OCI-LY7 (cell line): ENCODE results near the gene PSMD5. TPM values are rescaled to one million over a fixed set of nuclear protein-coding genes. Genes with fewer than 3 reads are reported as not detected.

ENCODE experiments used
- BruUV-seq: library from RNA; stranded (reverse); fragments of 400-500 nt; replicated peaks from 2 replicates; lab custom pipeline; 2021; lab: Mats Ljungman, UMichigan
- CTCF ChIA-PET: fragments of 300-600 bp; sonication (Branson Sonifier 250); formaldehyde crosslinking; loops from one replicate; lab custom pipeline; 2022; ENCODE audit warnings: antibody characterized with exemption; ENCODE audit not compliant: unreplicated experiment; lab: Charles Lee
- POLR2A ChIA-PET: fragments of 300-600 bp; sonication (Branson Sonifier 250); formaldehyde crosslinking; loops from one replicate; lab custom pipeline; 2022; ENCODE audit warnings: antibody characterized with exemption; lab: Charles Lee
- DNase-seq: peaks from one replicate; pipeline ENCODE4 v3.0.0-alpha.2; 2015; ENCODE audit warnings: low spot score
- H2AFZ ChIP-seq: fragments of 200-600 bp; sonication (generic), shearing (Covaris generic); 2 replicates; pipeline ENCODE4 v1.6.1; 2014; ENCODE audit warnings: mild to moderate bottlenecking, antibody characterized with exemption, low read length, moderate library complexity
- H3K27ac ChIP-seq: fragments of 200-600 bp; sonication (generic); 2 replicates; pipeline ENCODE4 v1.5.1; 2014; ENCODE audit warnings: mixed run types, low read depth, mild to moderate bottlenecking, moderate library complexity, low read length, inconsistent platforms; ENCODE audit not compliant: poor library complexity, severe bottlenecking
- H3K36me3 ChIP-seq: fragments of 200-600 bp; sonication (generic); 2 replicates; pipeline ENCODE4 v1.6.1; 2014; ENCODE audit warnings: mild to moderate bottlenecking, antibody characterized with exemption, low read length, moderate library complexity, mixed read lengths; ENCODE audit not compliant: insufficient read depth
- H3K4me1 ChIP-seq: fragments of 200-600 bp; sonication (generic); 2 replicates; pipeline ENCODE4 v1.5.1; 2014; ENCODE audit warnings: mild to moderate bottlenecking, low read length; ENCODE audit not compliant: insufficient read depth, poor library complexity, severe bottlenecking
- H3K4me2 ChIP-seq: fragments of 200-600 bp; sonication (generic); 2 replicates; pipeline ENCODE4 v1.6.1; 2014; ENCODE audit warnings: mild to moderate bottlenecking, low read length
- H3K4me3 ChIP-seq: fragments of 200-600 bp; sonication (generic); 2 replicates; pipeline ENCODE4 v1.5.1; 2014; ENCODE audit warnings: mild to moderate bottlenecking, low read depth, low read length; ENCODE audit not compliant: poor library complexity, severe bottlenecking
- H3K79me2 ChIP-seq: fragments of 200-600 bp; sonication (generic); 2 replicates; pipeline ENCODE4 v1.6.1; 2016; ENCODE audit warnings: low read depth, mild to moderate bottlenecking, low read length, moderate library complexity, mixed read lengths; ENCODE audit not compliant: insufficient read depth
- H3K9me2 ChIP-seq: fragments of 200-600 bp; sonication (generic); 2 replicates; pipeline ENCODE4 v1.6.1; 2016; ENCODE audit warnings: mild to moderate bottlenecking, low read length, mixed read lengths; ENCODE audit not compliant: insufficient read depth
- H3K9me3 ChIP-seq: fragments of 200-600 bp; sonication (generic); 2 replicates; pipeline ENCODE4 v1.6.1; 2014; ENCODE audit warnings: mild to moderate bottlenecking, mixed run types, low read length, mixed read lengths
- H4K20me1 ChIP-seq: fragments of 200-600 bp; sonication (generic); 2 replicates; pipeline ENCODE4 v1.6.1; 2014; ENCODE audit warnings: mild to moderate bottlenecking, antibody characterized with exemption, low read length, moderate library complexity, mixed read lengths; ENCODE audit not compliant: insufficient read depth
- CTCF ChIP-seq: fragments of 200-600 bp; sonication (generic); conservative IDR thresholded peaks from 2 replicates; pipeline ENCODE4 v1.5.1; 2014; ENCODE audit warnings: mild to moderate bottlenecking, antibody characterized with exemption, low read length, moderate library complexity, mixed read lengths
- EZH2phosphoT487 ChIP-seq: fragments of 200-600 bp; sonication (generic); IDR thresholded peaks from 2 replicates; pipeline ENCODE4 v1.6.1; 2018; ENCODE audit warnings: low read depth, borderline replicate concordance, mild to moderate bottlenecking, mixed run types, antibody characterized with exemption, low read length, moderate library complexity, mixed read lengths
- intact Hi-C: fragments of 100-400 bp; cut with micrococcal nuclease; formaldehyde crosslinking; loops from one replicate; pipeline ENCODE4 v1.10.0; 2022; ENCODE audit not compliant: unreplicated experiment
- total RNA-seq, 2 experiments: library from RNA; depleted of rRNA in 1 of 2; stranded (reverse); fragments of >200 nt in 1 of 2; shearing (Covaris generic) in 1 of 2; gene quantifications; 2 replicates each; pipeline ENCODE4 v1.2.3, GENCODE V29; 2014 to 2022

The PSMD5 gene
- total RNA-seq, 2 experiments from 2014 or later, result 12.0 to 33.3 TPM

- no peak overlapping the region for H3K27ac ChIP-seq
- ChIA-PET CTCF (no interaction called here), POLR2A (interaction anchor here (1.0 kb wide), 2 partner anchors 9 kb away, joined by 4 read pairs; no protein-coding TSS in a partner anchor)
- BruUV-seq, result no TSS peak
- no peaks in the 10 kb centered on the region for H3K4me1 ChIP-seq
- no peaks in the 10 kb centered on the region for H3K9me2 ChIP-seq
- H3K9me3 ChIP-seq, result peaks cover 10% of the 10 kb centered on the region; the same call in 1 of the 2 replicates
- no peak overlapping the region for H2AFZ ChIP-seq
- intact Hi-C loops, result no loop called here
- H4K20me1 ChIP-seq, result no peaks in the 10 kb centered on the region
- H3K4me3 ChIP-seq, result no peak overlapping the region
- H3K36me3 ChIP-seq, result no peaks in the 10 kb centered on the region
- no peak for TF ChIP-seq EZH2phosphoT487
- no peak overlapping the region for H3K4me2 ChIP-seq
- no peaks in the 10 kb centered on the region for H3K79me2 ChIP-seq
- DNase-seq, result no peak
Measured at GRCh38 chr9:120801441-120801840, 41.3 kb downstream of the PSMD5 start.

GRCh38 chr9:120792898-120793765, 49.6 kb downstream of the PSMD5 start, which contains the start of gene FBXW2:
FBXW2 (minus strand) TSS chr9:120793416; CDS start chr9:120788258, 5,158 bp downstream.
- Histone ChIP-seq H3K9me2 (no peaks in the 10 kb centered on the region), H4K20me1 (peaks cover 4% of the 10 kb centered on the region; the same call in 1 of the 2 replicates), H3K9me3 (no peaks in the 10 kb centered on the region), H3K4me1 (peaks cover 35% of the 10 kb centered on the region), H3K79me2 (peaks cover 65% of the 10 kb centered on the region), H3K36me3 (peaks cover 37% of the 10 kb centered on the region), H2AFZ (peak within 1 kb of the TSS; percentile 93), H3K27ac (peak within 1 kb of the TSS; percentile 71), H3K4me3 (peak within 1 kb of the TSS; percentile 78), H3K4me2 (peak within 1 kb of the TSS; percentile 93)
- intact Hi-C loops, result loop anchor here (2.0 kb wide), 1 partner anchor 144 kb away; no protein-coding TSS in a partner anchor
- CTCF ChIA-PET, result no interaction called here
- TF ChIP-seq CTCF, result no peak
- no peak for TF ChIP-seq EZH2phosphoT487
- DNase-seq, result peak; percentile 93
- BruUV-seq, result no TSS peak
- POLR2A ChIA-PET, result interaction anchor here (0.6 to 1.7 kb wide), 17 partner anchors 8 to 571 kb away, joined by 3 to 7 read pairs (median 4); no protein-coding TSS in a partner anchor

GRCh38 chr9:120791161-120791560, 51.6 kb downstream of the PSMD5 start:
- H3K79me2 ChIP-seq, result peaks cover 84% of the 10 kb centered on the region
- H3K4me1 ChIP-seq, result peaks cover 37% of the 10 kb centered on the region
- ChIA-PET CTCF (no interaction called here), POLR2A (interaction anchor here (1.0 to 3.2 kb wide), 3 partner anchors 13 to 56 kb away, joined by 3 to 16 read pairs (median 4); partner anchors contain the start of gene PSMD5)
- BruUV-seq, result no TSS peak
- peaks cover 57% of the 10 kb centered on the region for H3K36me3 ChIP-seq
- peak overlapping the region; percentile 93 for H3K4me2 ChIP-seq
- no peaks in the 10 kb centered on the region for H3K9me3 ChIP-seq
- H3K4me3 ChIP-seq, result peak overlapping the region; percentile 78
- intact Hi-C loops, result no loop called here
- no peak overlapping the region for H3K27ac ChIP-seq
- H3K9me2 ChIP-seq, result no peaks in the 10 kb centered on the region
- no peak for DNase-seq
- TF ChIP-seq EZH2phosphoT487 (no peak), CTCF (no peak)
- H4K20me1 ChIP-seq, result peaks cover 4% of the 10 kb centered on the region; the same call in 1 of the 2 replicates
- H2AFZ ChIP-seq, result no peak overlapping the region
